Testis (tissue), 2 donors: Measurements from ENCODE around the gene DFFB.

ENCODE experiments used
- CTCF ChIP-seq, 3 experiments: fragments of 450-650 bp in 2 of 3; fragments of 200-600 bp in 1 of 3; sonication (generic) in 1 of 3; IDR thresholded peaks; one replicate each; pipeline ENCODE4 v1.5.1; 2016 to 2019; ENCODE audit warnings: antibody characterized with exemption in 3 of 3, mild to moderate bottlenecking in 2 of 3, moderate library complexity in 1 of 3
- POLR2A ChIP-seq: fragments of 450-650 bp; IDR thresholded peaks from one replicate; pipeline ENCODE4 v1.6.1; 2017; ENCODE audit warnings: antibody characterized with exemption, mild to moderate bottlenecking, moderate library complexity

GRCh38 chr1:3931007-3931912 lies 74.0 kb downstream of the DFFB start:
- TF ChIP-seq CTCF (IDR thresholded peaks at IDR 0.05) (no peak), POLR2A (no peak)
